Ishikawa (cell line): ENCODE measurements around the gene CPVL.

Experiments used
- EGR1 ChIP-seq: IDR thresholded peaks from 2 replicates; pipeline ENCODE4 v1.6.1; 2012
- YY1 ChIP-seq: IDR thresholded peaks from 2 replicates; pipeline ENCODE4 v1.6.1; 2012; ENCODE audit warnings: low read depth

- TF ChIP-seq YY1 (0 out of 2 replicates have a peak, but pooled peaks have one; percentile 7), EGR1 (no peak)
These were observed 37.0 kb downstream of the CPVL start for GRCh38 chr7:29109358-29109757.
